GM18499 (cell line): ENCODE results near the gene RADIL.

ENCODE experiments used
- ATAC-seq: cut with Tn5 transposase; IDR thresholded peaks from one replicate; pipeline ENCODE4 v1.9.1; 2021; ENCODE audit warnings: moderate number of reproducible peaks; ENCODE audit not compliant: insufficient read depth, unreplicated experiment

Gene RADIL

DNA sequence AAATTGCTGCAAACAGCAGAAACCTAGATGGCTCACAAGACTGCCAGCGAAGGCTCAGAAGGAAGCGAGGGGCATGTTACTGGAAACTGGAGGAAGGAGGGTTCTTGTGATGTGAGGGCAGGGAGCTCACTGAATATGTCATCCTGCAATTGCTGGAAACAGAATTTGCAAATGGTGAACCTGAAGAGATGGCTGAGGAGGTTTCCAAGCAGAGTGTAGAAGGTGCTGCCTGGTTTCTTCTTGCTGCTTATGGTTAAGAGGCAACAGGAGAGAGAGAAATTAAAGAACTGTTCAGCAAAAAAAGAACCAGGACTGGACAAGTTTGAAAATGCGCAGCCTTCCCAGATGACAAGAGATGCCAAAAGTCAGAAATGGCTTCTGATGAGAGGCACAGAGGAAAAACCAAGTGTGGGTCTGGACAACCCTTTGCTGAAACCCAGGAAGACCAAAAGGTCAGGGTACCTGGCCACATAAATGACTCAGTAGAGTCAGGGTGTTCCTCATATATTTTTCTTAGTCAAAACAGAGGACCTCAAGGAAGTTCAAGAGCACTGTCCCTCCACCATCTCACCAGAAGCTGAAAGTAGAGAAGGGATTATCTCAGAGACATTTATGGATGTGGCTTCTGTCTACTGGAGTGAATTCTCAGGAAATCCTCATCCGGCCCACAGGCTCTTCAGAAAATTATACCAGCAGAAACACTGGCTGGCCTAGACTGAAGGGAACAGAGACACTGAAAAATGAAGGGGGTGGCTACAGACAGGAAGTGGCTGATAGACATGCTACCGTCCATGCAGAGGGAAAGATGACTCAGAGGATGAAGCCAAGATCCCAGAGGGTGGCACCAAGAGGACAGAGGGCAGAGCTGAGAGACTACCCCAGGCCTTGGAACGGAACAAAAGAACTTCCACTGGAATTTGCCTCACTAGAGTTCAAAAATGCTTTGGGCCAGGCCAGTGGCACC lies 31.8 kb downstream of the RADIL start:
- no peak for ATAC-seq

DNA sequence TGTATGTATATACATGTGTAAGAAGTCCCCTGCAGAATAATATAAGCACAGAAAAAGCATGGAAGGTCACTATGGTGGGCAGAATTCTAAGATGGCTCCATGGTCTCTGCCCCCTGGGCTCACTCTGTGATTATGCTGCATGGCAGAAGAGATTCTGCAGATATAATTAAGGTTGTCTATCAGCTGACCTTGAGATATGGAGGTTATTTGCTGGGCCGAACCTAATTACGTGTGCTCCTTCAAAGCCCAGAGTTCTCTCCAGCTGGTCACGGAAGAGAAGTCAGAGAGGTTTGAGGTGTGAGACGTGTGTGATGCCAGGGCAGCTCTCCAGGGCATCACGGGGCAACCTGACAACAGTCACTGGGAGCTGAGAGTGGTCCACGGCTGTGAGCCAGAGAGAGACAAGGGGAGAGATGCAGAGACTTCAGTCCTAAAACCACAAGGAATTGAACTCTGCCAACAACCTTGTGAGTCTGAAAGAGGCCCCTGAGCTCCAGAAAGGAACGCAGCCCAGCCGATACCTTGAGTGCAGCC lies 33.2 kb downstream of the RADIL start:
- no peak for ATAC-seq

DNA sequence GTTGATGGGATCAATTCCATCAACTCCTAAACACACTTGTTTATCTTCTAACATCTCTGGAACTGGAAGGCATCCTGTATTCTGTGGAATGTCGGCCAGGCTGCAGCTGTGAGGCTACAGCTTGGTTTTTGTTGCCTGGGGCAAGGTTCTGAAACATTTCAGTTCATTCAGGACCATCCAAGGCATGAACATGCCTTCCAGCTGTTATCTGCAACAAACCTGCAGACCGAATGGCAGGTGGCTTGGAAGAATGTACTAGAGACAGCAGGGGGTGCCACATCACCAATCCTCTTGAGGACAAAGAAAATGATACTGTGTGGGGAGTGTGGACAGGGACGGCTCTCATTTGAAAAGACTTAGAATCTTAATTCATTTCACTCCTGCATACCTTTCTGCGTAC lies 34.1 kb downstream of the RADIL start:
- ATAC-seq = no peak

DNA sequence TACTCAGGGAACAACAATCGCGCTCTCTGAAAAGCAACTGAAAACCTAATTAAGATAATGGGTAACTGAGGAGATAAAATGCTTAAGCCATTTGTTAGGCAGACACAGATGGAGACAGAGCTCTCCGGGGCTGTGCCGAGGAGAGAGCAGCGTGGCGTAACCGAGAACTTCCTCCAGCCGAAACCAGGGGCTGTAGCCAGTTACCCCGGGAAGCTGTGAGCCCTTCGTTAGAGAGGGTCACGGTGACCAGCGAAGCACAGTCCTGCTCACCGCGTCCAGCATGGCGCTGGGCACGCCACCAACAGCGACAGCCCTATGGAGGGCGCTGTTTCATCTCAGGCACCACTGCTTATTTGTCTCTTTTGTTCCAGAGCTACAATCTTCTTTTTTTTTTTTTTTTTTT lies 37.8 kb downstream of the RADIL start:
- no peak for ATAC-seq

DNA sequence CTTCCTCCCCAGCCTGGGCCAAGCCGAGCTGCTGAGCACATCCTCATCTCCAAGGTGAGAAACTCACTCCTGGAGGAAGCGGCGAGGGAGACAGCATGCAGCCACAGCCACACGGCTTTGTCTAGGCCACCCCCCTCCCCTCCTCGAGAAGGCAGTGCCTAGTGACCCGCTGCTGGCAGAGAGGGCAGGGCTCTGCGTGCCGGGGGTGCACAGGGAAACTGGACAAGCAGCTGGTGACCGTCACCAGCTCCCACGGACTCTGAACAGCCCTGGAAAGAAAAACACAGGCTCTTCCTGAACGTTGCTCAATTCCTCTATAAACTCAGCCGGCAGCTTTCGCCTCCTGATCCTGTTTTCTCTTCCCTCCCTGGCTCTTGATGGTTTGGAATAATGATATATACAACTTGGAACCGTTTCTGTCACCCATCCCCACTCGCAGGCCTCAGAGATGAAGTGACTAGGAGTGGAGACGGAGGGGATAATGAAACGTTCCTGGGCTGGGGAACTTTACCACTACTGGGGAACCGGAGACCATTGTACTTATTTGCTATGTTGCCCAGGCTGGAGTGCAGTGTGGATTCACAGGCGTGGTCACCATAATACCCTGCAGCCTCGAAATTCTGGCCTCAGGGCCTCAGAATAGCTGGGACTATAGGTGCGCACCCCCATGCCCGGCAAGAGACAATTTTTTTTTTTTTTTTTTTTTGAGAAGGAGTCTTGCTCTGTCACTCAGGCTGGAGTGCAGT lies 41.0 kb downstream of the RADIL start:
- ATAC-seq = no peak

DNA sequence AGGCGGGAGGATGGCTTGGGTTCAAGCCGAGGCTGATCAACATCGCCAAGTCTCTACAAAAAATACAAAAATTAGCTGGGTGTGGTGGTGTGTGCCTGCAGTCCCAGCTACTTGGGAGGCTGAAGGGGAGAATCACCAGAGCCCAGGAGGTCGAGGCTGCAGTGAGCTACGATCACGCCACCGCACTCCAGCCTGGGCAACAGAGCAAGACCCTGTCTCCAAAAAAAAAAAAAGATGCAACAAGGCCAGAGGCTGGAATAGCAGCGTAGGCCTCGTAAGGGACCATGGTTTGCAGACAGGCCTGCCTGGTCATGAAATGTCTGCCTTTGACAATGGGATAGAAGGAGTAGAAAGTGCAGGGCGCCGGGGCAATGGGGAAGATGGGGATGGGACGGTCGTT lies 41.7 kb downstream of the RADIL start:
- ATAC-seq = no peak

DNA sequence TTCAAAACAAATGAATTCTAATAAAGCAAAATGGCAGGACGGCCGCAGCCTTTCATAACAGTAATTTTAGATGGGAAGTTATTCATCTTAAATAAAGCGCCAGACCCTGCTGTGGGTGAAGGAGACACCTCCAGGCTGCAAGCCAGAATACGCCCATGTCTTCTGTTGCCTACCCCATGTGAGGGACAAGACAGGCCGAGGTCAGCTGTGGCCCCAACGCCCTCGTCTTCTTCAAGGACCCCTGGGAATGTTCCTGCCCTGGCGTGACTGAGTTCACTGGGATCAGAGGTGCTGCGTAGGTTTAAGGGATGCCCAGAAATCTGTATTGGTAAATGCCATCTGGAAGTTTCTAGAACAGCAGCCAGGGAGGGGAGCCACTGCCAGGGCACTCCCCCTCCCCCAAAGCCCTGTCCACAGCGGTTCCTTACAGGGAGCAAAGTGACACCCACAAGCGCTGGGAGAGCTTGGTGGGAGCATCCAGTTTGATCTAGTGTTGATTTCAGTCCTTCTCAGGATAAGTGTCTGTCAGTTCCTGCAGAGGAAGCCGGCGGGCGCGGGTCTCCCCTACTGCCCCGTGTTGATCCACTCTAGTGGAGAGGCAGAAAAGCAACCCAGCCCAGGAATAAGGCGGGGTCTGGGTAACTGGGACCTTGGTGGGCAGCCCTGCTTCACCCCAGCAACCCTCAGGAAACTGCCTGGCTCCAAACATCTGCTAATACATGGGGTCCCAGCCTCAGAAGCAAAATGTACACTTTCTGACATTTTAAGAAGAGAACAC lies 42.3 kb downstream of the RADIL start:
- ATAC-seq = no peak

DNA sequence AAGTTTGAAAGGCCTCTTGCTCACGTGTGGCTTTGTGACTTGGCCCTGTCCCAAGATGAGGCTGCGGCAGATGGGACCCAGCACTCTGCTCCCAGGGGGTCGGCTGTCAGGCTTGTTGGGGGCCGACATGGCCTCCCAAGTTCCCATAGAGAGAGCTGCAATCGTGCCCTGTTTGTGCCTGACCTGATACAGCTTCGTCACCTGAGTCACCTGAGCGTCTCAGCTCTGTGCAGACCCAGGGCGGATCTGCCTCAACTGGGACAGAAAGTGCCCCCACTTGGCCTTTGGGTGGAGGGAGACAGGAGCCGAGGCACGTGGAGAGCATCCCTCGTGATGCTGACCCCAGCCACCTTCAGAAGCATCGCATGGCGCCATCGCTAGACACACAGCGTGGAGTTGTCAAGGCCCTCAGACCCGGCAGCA lies 43.4 kb downstream of the RADIL start:
- no peak for ATAC-seq

DNA sequence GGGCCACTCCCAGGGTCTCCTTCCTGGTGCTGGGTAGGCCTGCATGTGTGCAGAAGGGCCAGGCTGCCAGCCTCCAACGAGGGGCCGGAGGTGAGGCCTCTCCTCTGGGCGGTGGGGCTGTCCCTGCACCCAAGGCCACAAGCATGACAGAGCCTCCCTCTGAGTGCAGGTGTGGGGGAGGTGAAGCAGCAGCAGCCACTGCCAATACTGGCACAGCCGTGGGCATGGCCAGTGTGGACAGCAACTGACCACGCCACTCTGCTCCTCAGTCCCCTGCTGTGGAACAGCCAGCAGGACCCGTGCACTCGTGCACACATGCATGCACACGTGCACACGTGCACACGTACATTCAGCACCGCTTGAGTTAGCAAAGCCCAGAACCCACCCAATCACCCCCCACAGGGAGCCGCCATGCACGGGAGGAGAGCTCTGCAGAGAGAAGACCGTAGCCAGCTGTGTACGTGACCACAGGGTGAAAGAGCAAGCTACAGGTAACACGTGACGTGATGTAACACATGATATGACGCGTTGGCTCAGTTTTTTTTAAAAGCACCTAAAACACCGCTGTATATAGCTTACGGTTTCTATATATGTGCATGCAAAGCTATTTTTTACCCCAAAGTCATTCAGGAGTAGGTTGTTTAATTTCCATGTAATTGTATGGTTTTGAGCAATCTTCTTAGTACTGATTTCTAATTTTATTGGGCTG lies 44.7 kb downstream of the RADIL start:
- ATAC-seq = no peak

DNA sequence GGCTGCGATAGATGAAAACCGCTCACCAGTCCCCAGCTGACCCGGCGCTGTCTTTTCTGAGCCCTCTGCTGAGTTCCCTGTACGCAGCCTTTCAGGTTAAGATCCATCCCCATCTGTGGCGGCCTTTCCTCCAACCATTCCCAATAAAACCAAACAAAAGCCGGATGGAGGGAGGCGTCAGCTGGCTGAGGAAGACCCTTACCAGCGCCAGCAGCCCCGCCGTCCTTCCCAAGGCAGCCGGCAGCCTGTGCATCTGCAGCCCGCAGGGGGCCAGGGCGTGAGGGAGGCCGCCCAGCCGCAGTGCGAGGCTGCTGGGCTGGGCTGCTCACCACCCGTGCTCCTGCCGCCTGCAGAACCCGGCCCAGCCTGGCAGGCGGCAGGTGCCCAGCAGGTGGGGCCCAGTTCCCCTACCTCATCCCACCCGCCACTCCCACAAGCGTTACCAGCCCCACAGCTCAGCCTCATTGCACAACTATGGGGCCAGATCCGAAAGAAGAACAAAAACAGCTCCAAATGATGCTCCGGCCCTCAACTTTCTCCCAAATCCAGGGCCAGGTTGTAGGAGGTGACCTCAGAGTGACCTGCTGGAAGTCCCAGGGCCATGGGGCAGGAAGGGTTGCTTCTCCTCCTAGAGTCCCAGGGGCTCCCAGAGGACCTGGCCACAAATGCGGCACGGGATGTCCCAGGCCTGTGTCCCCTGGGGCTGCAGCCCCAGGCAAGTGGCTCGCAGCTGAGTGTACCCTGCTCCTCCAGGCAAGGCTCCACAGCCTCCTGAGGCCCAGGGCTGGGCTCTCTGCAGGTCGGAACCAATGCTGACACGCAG lies 45.5 kb downstream of the RADIL start:
- ATAC-seq = no peak

DNA sequence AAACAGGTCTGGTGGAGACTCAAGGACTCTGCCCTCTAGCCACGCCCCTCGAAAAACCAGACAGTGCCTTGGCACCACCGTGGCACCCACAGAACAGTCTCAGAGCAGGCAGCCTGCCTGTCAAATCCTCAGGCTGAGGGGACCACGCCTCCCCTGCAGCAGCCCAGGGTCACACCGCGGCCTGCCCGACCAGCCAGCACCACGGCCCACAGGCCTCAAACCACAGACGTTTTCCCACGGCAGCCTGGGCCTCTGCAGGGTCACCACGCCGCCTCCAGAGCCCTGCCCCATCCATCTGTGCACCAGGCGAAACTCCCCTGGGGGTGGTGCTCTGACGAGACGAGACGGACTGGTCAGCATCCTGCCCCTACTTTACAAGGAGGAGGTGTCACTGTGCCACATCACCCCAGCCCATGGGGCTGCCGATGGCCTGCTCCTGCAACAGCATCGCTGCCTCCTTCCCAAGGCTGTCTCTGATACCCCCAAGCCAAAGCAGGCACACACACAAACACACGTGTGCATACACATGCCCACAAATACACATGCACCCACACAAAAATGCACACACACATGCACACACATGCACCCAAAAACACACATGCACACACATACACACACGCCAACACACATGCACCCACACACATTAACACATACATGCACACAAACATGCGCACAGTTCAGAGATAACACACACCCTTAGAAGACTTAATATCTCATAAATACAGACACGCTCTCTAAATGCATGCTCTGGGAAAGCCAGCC lies 46.3 kb downstream of the RADIL start:
- ATAC-seq = no peak

DNA sequence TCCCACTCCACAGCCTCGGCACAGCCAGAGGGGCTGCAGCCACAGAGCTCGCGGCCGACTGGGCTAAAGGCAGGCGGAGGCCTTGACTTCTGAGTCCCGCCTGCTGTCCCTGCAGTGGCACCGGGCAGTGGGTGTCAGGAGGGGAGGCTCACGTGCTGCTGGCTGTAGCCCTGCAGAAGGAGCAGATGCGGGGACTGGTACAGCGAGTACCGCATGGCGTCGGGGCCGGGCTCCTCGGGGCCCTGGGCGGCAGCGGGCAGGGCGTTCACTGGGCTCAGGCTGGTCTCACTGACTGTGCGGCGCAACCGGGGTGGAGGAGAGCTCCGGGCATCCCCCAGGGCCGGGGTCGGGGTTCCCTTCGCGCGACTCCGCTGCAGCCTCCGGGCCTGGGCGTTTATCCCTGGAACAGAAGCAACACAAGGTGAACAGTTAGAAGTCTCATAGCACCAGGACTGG lies 47.3 kb downstream of the RADIL start:
- ATAC-seq = no peak

DNA sequence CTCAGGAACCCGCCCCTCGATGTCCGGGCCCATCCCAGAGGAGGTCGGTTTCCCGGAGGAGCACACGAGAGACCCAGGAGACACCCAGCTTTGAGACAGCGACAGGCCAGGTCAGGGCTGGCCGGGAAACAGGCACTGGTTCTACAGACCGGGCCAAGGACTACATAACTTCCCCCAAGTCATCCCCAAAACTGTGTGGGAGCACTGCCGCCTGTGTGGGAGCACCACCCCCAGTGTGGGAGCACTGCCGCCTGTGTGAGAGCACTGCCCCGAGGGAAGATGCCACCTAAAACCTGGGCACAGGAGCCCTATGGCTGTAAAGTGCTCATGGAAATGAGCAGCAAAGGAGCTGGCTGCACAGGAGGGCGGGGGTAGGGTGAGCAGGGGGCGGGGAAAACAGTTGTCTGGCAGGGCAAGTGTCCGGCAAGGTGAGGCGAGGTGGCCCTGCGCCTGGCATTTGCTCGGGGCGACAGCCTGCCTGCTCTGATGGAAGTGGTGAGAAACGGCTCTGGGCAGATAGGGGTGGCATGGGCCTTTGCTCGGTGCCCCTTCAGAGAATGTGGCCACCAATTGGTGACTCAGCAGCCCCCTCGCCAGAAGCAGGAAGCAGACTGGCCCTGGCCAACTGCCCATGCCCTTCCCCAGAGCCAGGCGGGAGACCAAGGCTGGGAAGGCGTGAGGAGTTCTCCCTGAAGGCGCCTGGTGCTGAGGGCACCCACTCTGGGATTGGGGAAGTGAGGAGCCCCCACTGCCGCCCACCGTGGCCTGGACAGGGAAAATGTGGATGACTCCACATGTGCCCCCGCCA lies 47.9 kb downstream of the RADIL start:
- ATAC-seq = no peak

DNA sequence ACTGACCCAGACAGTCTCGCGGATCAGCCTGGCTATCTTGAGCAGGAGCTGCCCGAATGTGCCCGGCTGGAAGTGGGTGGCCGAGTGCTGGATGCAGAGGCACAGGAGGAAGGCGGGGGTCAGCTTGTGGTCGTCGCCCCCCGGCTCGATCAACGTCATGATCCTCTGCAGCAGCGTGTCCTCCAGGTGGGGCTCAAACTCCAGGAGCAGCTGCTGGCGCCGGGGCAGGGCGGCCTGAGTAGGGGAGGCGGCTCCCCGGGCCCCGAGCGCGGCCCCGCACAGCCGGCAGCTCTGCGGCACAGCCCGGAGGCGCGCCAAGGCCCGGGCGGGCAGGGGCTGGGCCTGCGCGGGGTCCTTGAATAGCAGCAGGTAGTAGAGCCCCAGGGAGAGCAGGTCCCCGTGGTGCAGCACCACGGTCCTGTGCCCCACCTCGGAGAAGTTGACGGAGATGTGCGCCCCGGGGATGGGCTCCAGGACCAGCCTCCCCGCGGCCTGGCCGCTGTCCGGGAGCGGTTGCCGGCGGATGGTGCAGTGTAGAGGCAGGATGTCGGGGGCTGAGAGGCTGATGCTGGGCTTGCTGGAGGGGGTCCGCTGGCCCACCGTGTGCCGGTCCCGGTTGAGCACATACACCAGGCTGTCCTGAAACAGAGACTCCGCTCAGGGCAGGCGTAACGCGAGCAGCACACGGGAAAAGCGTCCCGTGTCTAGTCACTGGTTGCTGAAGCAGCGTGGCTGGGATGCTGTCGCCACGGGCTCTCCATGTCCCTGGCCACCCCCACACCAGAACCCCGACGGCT lies 48.7 kb downstream of the RADIL start:
- no peak for ATAC-seq

DNA sequence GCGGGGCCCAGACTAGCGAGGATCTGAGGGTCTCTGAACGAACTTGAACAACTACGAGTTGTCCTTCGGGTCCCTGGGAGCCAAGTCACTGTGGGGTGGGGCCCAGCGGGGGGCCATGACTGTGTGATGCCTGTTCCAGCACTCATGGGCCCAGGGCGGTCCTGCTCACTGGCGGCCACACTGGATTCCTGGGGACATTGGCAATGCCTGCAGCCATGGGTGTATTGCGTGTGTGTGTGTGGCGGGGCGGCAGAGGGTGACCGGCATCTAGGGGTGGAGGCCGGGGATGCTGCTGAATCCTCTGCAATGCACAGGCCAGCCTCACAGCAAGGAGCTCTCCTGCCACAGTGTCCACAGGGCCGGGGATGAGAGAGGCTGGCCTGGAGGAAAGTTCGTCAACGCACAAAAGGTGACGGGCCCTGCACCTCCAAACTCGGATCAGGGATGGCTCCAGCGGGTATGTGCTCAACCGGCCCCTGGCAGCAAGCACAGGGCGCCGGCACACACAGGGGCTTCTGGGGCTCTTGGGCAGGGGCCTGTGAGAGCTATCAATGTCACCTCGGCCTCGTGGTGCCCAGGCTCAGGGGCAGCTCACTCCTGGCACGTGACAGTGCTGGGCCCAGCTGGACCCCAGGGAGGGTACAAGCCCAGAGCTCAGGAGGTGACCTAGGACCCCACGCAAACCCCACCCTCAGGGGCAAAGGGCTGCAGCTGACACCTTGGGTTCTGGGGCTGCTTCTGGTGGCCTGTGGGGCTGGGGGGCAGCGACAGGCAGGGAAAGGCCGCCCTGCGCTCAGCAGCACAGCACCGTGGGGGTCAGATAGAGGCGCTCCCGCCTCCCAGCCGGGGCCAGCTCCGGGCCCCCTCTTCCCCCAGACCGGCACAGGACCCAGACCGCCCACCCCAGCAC lies 49.6 kb downstream of the RADIL start:
- ATAC-seq = no peak

DNA sequence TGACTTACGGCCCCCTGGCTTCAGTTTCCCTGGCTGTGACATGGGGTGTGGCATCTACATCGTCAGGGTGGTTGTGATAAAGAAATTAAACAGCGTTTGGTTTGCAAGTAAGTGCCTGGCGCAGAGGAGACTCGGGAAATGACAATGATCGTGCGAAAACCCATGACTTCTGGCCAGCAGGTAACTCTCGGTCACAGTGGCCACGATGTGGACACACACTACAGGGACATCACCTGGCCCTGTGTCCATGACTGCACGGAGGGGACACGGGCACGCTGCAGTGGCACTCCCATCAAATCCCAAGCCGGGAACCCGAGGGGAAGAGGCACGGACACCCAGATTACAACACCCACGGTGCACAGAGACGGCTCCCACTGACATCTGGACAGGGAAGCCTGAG lies 50.3 kb downstream of the RADIL start:
- ATAC-seq = no peak
